Measurements from ENCODE around the gene SOX1. TPM values are rescaled to one million over a fixed set of nuclear protein-coding genes. Genes with fewer than 3 reads are reported as not detected.

SOX1 gene
- total RNA-seq, 1 donor = not detected

DNA sequence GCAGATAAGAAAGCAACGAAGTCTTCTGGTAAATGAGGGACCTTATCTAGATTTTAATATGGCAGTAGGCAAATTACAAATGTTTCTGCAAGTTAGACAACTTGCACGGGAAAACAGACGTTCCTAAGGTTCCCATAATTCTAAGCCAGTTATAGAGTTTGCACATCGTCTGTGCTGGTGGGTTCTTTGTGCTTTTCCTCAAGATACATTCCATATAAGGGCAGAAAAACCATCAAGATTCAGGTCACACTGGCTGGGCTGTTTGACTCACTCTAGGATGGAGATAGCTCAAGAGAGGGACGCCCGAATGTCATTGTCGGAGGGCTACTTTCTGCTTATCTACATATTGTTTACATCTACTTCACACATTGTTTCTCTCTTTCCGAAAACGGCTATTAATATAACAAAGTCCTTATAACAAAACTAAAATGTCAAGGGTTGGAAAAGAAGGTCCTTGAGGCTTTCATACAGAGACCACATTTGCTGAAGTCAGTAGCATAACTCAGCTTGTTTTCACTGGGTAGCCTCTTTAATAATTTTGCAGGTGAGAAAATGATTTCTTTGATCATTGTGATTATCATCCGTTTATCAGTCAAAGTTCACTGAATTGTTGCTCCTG lies 44.4 kb downstream of the SOX1 start:
- no peak overlapping the region for H3K4me3 ChIP-seq (ENCODE audit: low read depth, low read length)
- TF ChIP-seq, protein P1, sequence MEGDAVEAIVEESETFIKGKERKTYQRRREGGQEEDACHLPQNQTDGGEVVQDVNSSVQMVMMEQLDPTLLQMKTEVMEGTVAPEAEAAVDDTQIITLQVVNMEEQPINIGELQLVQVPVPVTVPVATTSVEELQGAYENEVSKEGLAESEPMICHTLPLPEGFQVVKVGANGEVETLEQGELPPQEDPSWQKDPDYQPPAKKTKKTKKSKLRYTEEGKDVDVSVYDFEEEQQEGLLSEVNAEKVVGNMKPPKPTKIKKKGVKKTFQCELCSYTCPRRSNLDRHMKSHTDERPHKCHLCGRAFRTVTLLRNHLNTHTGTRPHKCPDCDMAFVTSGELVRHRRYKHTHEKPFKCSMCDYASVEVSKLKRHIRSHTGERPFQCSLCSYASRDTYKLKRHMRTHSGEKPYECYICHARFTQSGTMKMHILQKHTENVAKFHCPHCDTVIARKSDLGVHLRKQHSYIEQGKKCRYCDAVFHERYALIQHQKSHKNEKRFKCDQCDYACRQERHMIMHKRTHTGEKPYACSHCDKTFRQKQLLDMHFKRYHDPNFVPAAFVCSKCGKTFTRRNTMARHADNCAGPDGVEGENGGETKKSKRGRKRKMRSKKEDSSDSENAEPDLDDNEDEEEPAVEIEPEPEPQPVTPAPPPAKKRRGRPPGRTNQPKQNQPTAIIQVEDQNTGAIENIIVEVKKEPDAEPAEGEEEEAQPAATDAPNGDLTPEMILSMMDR (IDR thresholded peaks at IDR 0.05; ENCODE audit: insufficient read depth, low read length) = no peak
- DNase-seq (ENCODE audit: low read depth) = no peak

DNA sequence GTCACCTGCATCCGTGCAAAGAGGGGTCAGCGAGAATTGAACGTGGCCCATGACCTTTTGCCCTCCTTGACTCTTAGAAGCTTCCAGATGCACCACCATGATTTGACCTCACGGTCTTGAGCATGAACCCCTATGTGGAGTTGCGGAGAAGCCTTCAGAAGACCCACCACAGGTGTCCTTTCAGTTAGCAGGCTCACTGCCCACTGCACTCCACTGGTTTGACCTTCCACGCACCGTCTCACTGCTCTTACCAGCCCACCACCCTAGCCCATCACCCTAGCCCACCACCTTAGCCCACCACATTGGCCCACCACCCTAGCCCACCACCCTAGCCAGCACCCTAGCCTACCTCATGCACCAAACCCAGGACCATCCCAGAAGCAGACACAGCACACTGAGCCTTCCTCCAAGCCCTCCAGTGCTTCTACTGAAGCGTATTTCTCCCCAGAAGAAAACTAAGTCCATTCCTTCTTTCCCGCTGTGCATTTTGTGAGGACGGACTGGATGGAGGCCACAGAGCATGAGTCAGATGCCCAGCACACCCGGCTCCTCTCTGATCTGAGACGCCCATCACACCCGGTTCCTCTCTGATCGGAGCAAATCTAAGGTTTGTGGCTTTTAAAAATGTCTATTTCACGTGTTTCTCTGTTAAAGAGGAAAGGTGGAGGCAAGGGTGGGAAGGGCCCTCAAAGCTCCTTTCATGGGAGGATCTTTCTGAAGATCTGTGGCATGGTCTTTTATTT lies 45.8 kb downstream of the SOX1 start:
- no peak for DNase-seq (ENCODE audit: low read depth)
- H3K4me3 ChIP-seq (ENCODE audit: low read depth, low read length) = no peak overlapping the region
- TF ChIP-seq, protein P1 (IDR thresholded peaks at IDR 0.05; ENCODE audit: insufficient read depth, low read length) = no peak

DNA sequence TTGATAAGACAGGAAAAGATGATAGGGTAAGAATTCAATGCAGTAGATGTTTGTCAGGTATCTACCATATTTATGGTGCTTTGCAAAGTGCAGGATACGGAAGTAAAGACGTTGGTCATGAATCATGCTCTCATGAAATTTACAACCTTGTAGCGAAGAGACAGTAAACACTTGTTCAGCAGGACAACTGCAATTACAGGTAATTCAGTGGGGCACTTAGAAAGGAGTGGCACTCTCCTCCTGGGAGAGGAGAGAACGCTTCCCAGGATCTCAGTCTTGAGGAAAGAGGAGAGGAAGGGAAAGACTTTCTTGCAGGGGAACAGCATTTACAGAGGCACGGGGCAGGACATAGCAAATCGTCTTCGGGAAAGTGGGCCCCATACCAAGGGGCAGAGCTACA lies 46.4 kb downstream of the SOX1 start:
- H3K4me3 ChIP-seq (ENCODE audit: low read depth, low read length) = no peak overlapping the region
- TF ChIP-seq, protein P1 (IDR thresholded peaks at IDR 0.05; ENCODE audit: insufficient read depth, low read length) = no peak
- no peak for DNase-seq (ENCODE audit: low read depth)

DNA sequence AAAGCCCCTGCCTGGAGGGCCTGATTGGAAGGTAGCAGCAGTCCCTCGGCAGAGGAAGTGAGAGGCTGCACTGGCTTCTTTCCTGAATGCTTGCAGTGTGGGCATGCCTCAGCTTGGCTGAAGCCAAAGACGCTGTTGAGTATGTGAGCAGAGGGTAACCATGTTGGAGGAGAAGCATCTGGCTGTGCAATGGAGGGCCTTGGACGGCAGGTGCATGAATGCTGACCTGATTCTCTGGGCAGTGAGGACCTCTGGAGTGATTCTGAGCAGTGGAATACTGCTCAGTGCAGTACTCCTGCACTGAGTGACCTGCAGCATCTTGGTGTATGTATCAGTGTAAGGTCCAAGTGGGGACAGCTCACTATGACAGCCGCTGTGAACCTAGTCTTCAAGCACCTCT lies 46.9 kb downstream of the SOX1 start:
- no peak overlapping the region for H3K4me3 ChIP-seq (ENCODE audit: low read depth, low read length)
- TF ChIP-seq, protein P1 (IDR thresholded peaks at IDR 0.05; ENCODE audit: insufficient read depth, low read length) = no peak
- no peak for DNase-seq (ENCODE audit: low read depth)

DNA sequence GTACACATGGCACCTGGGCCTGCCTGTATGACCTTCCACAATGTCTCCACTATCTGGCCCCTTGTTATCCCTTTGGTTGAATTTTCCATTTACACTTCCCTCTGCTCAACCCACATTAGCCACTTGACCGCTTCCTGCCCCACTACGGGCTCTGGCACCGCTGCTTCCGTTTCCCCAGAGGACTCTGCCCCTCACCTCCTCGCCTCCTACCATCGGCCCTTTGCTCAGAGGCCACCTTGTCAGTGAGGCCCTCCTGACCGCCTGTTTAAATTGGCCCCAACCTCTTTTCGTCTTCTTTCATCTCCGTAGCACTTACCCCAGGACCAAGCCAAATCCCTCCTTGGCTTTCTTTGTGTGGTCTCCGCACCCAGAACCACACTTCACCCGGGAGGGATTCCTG lies 47.4 kb downstream of the SOX1 start:
- H3K4me3 ChIP-seq (ENCODE audit: low read depth, low read length) = no peak overlapping the region
- TF ChIP-seq, protein P1 (IDR thresholded peaks at IDR 0.05; ENCODE audit: insufficient read depth, low read length) = no peak
- DNase-seq (ENCODE audit: low read depth) = no peak

DNA sequence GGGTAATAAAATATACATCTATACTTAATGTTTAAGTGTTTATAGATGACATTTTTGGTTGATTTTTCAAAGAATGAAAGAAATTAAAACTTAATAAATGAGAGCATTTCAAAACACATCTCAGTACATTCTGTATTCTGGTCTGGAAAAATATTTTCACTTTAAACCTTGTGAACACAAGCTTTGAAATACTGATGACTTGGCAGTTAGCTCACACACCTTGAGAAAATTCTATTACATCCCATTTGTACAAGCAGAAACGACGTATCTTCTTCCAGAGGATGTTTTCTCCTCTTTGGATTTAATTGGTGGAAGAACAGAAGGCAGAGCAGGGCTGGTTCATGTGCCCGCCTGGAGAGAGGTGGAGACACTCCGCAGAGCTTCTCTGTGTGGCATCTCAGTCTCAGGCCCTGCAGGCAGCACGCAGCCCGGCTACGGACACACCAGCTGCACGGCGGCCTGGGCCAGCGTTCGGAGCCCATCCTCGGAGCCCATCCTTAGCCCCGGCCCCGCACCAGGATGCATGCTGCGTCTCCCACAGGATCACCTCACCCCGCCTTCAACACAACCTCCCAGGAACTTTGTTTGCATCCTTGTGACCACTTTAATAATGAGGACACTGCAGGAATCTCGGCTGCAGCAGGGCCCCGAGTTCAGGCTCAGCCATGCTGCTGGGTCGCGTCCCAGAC lies 48.6 kb downstream of the SOX1 start:
- DNase-seq (ENCODE audit: low read depth) = no peak
- H3K4me3 ChIP-seq (ENCODE audit: low read depth, low read length) = no peak overlapping the region
- TF ChIP-seq, protein P1 (IDR thresholded peaks at IDR 0.05; ENCODE audit: insufficient read depth, low read length) = no peak

Data from fibroblast of the aortic adventitia (primary cell).